ENCODE results near the gene UCK2. TPM values are rescaled to one million over a fixed set of nuclear protein-coding genes. Genes with fewer than 3 reads are reported as not detected.

Gene UCK2
- total and polyA plus RNA-seq, 2 donors (not counting 1 experiment from before 2014, with no cell fraction given) = 8.9 to 11.5 TPM

DNA sequence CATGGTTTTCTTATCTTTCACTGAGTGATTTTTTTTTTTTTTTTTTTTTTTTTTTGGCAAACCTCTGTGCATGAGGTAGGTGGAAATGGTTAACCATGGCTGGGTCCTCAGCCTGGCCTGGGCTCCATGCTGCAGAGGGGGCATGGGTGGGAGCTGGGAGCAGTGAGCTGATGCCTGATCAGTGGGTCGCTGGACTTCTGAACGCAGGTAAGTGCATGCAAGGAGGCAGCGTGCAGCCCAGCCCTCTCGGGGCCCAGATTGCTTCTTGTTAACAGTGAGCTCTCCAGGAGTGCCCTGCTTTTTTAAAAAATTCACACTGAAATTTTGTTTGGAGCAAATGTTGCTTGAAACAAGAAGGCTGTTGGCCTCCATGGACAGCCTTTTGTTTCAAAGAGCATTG lies 75.2 kb downstream of the UCK2 start:
- Histone ChIP-seq H3K4me2 (replicated peaks; ENCODE audit: low read depth, low read length, poor library complexity, severe bottlenecking) (no peak overlapping the region), H4K20me1 (ENCODE audit: control insufficient read depth, insufficient read depth, low read length, poor library complexity, severe bottlenecking) (no peaks in the 10 kb centered on the region), H3K27me3 (replicated peaks in 1 of 4; ENCODE audit: control extremely low read depth in 1 of 4, control insufficient read depth in 3 of 4, insufficient read depth in 4 of 4, low read length in 3 of 4) (no peaks in the 10 kb centered on the region), H3K36me3 (replicated peaks in 1 of 2; ENCODE audit: control extremely low read depth in 1 of 2, control insufficient read depth in 1 of 2, extremely low read depth in 1 of 2, insufficient read depth in 2 of 2, low read length in 1 of 2) (peaks cover 0 to 27% of the 10 kb centered on the region in 2 experiments), H3K9ac (ENCODE audit: low read length) (no peak overlapping the region), H3K27ac (ENCODE audit: low read length in 2 of 2) (no peak overlapping the region), H3K4me1 (ENCODE audit: control insufficient read depth in 2 of 2, insufficient read depth in 2 of 2, low read length in 2 of 2) (no peaks in the 10 kb centered on the region), H3K9me3 (ENCODE audit: control extremely low read depth in 1 of 3, control insufficient read depth in 2 of 3, insufficient read depth in 1 of 3, low read length in 2 of 3) (no peaks in the 10 kb centered on the region), H3K4me3 (ENCODE audit: control extremely low read depth in 1 of 5, extremely low read depth in 1 of 5, insufficient read depth in 1 of 5, low read depth in 2 of 5, low read length in 4 of 5) (no peak overlapping the region), H2AFZ (ENCODE audit: insufficient read depth, low read depth, low read length, poor library complexity, severe bottlenecking) (no peak overlapping the region), H3K79me2 (ENCODE audit: control insufficient read depth, insufficient read depth, low read length) (no peaks in the 10 kb centered on the region)
- no peaks in the 10 kb centered on the region for H3K27me3 Mint-ChIP-seq
- H3K27ac Mint-ChIP-seq = no peak overlapping the region
- WGBS (ENCODE audit: insufficient coverage) = 91% methylated on average over 4 of the region's 4 CpGs
- DNase-seq (no peak), ATAC-seq (ENCODE audit: low read depth) (no peak)
- no peaks in the 10 kb centered on the region for H3K9me3 Mint-ChIP-seq (ENCODE audit: insufficient read depth)
- POLR2A ChIA-PET = no interaction called here
- H3K4me1 Mint-ChIP-seq = no peaks in the 10 kb centered on the region
- no peak for TF ChIP-seq EZH2 (IDR thresholded peaks at IDR 0.05; ENCODE audit: borderline replicate concordance, insufficient read depth, low read depth, low read length, poor library complexity, severe bottlenecking)
- TF ChIP-seq, protein P1, sequence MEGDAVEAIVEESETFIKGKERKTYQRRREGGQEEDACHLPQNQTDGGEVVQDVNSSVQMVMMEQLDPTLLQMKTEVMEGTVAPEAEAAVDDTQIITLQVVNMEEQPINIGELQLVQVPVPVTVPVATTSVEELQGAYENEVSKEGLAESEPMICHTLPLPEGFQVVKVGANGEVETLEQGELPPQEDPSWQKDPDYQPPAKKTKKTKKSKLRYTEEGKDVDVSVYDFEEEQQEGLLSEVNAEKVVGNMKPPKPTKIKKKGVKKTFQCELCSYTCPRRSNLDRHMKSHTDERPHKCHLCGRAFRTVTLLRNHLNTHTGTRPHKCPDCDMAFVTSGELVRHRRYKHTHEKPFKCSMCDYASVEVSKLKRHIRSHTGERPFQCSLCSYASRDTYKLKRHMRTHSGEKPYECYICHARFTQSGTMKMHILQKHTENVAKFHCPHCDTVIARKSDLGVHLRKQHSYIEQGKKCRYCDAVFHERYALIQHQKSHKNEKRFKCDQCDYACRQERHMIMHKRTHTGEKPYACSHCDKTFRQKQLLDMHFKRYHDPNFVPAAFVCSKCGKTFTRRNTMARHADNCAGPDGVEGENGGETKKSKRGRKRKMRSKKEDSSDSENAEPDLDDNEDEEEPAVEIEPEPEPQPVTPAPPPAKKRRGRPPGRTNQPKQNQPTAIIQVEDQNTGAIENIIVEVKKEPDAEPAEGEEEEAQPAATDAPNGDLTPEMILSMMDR (IDR thresholded peaks at IDR 0.05) = no peak
- CTCF ChIA-PET = interaction anchor here (3.7 to 4.9 kb wide), 2 partner anchors 12 to 302 kb away, joined by 13 to 30 read pairs; no protein-coding TSS in a partner anchor
- no peak overlapping the region for H3K4me3 Mint-ChIP-seq
- intact Hi-C loops (cut with micrococcal nuclease) = no loop called here

- ATAC-seq (ENCODE audit: low read depth) (no peak), DNase-seq (no peak)
- POLR2A ChIA-PET = no interaction called here
- Histone ChIP-seq H2AFZ (ENCODE audit: insufficient read depth, low read depth, low read length, poor library complexity, severe bottlenecking) (no peak overlapping the region), H3K27me3 (replicated peaks in 1 of 4; ENCODE audit: control extremely low read depth in 1 of 4, control insufficient read depth in 3 of 4, insufficient read depth in 4 of 4, low read length in 3 of 4) (no peaks in the 10 kb centered on the region), H3K4me2 (replicated peaks; ENCODE audit: low read depth, low read length, poor library complexity, severe bottlenecking) (no peak overlapping the region), H3K79me2 (ENCODE audit: control insufficient read depth, insufficient read depth, low read length) (no peaks in the 10 kb centered on the region), H4K20me1 (ENCODE audit: control insufficient read depth, insufficient read depth, low read length, poor library complexity, severe bottlenecking) (no peaks in the 10 kb centered on the region), H3K4me3 (ENCODE audit: control extremely low read depth in 1 of 5, extremely low read depth in 1 of 5, insufficient read depth in 1 of 5, low read depth in 2 of 5, low read length in 4 of 5) (no peak overlapping the region), H3K36me3 (replicated peaks in 1 of 2; ENCODE audit: control extremely low read depth in 1 of 2, control insufficient read depth in 1 of 2, extremely low read depth in 1 of 2, insufficient read depth in 2 of 2, low read length in 1 of 2) (peaks cover 0 to 23% of the 10 kb centered on the region in 2 experiments), H3K9me3 (ENCODE audit: control extremely low read depth in 1 of 3, control insufficient read depth in 2 of 3, insufficient read depth in 1 of 3, low read length in 2 of 3) (no peaks in the 10 kb centered on the region), H3K4me1 (ENCODE audit: control insufficient read depth in 2 of 2, insufficient read depth in 2 of 2, low read length in 2 of 2) (no peaks in the 10 kb centered on the region), H3K9ac (ENCODE audit: low read length) (no peak overlapping the region), H3K27ac (ENCODE audit: low read length in 2 of 2) (no peak overlapping the region)
- no peaks in the 10 kb centered on the region for H3K27me3 Mint-ChIP-seq
- TF ChIP-seq EZH2 (IDR thresholded peaks at IDR 0.05; ENCODE audit: borderline replicate concordance, insufficient read depth, low read depth, low read length, poor library complexity, severe bottlenecking) = no peak
- TF ChIP-seq, protein P1 (IDR thresholded peaks at IDR 0.05) = no peak
- H3K9me3 Mint-ChIP-seq (ENCODE audit: insufficient read depth) = no peaks in the 10 kb centered on the region
- no peak overlapping the region for H3K27ac Mint-ChIP-seq
- CTCF ChIA-PET = interaction anchor here (3.7 to 4.9 kb wide), 2 partner anchors 11 to 303 kb away, joined by 13 to 30 read pairs; no protein-coding TSS in a partner anchor
- intact Hi-C loops (cut with micrococcal nuclease) = no loop called here
- no peaks in the 10 kb centered on the region for H3K4me1 Mint-ChIP-seq
- no peak overlapping the region for H3K4me3 Mint-ChIP-seq
- WGBS (ENCODE audit: insufficient coverage) = 89% methylated on average over 1 of the region's 1 CpG
These were observed 76.3 kb downstream of the UCK2 start for GRCh38 chr1:165903672-165904071.

Data from B cell (primary cell).